ENCODE data around the gene CAMK1D. TPM values are rescaled to one million over a fixed set of nuclear protein-coding genes. Genes with fewer than 3 reads are reported as not detected.
"Not testable (repeated sequence)": the region's sequence is repeated elsewhere in the genome, so short reads cannot be mapped to it uniquely, and the experiment has no call there.

CAMK1D gene
- total and polyA plus RNA-seq, 9 donors: 1.8 to 11.7 (median 5.5) TPM

DNA sequence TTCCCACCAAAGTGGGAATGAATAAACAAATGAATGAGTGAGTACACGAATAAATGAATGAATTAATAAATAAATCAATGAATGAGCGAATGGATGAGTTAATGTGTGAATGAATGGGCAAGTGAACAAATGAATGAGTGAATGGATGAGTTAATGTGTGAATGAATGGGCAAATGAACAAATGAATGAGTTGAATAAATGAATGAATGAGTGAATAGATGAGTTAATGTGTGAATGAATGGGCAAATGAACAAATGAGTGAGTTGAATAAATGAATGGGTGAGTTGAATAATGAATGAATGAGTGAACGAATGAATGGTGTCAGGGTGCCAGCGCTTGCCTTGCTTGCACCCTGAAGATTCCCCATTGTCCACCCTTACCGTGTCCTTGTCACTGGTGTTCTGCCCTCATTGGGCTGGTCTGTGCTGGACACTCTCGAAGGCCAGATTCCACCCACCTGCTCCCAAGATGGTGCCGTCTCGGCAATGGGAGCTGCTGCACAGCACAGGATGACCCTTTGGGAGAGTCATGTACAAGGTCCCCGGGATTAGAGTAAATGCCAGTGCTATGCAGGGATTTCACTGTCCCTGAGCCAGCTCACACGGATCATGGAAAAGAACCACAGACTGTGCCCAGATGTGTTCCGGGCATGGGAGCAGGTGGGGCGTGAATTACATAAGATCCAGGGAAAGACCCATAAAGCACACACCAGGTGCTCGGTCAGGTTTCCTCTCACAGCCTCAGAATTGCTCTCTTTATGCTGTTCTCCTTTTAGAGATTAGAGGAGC, 83.2 kb downstream of the CAMK1D start:
- intact Hi-C loops (cut with DNase I): no loop called here
- 91 to 94% (median 93%) methylated on average over 13 of the region's 13 CpGs for WGBS, 3 donors
- Histone ChIP-seq H3K27me3 (no peaks in the 10 kb centered on the region), H3K9me3 (no peaks in the 10 kb centered on the region), H3K36me3 (no peaks in the 10 kb centered on the region), H3K4me1 (ENCODE audit: insufficient read depth) (no peaks in the 10 kb centered on the region), H3K4me3 (no peak overlapping the region), H3K27ac (no peak overlapping the region)
- no peak for DNase-seq
- TF ChIP-seq EP300 (IDR thresholded peaks at IDR 0.05): no peak
- TF ChIP-seq POLR2A (IDR thresholded peaks at IDR 0.05): no peak
- TF ChIP-seq, protein P1, sequence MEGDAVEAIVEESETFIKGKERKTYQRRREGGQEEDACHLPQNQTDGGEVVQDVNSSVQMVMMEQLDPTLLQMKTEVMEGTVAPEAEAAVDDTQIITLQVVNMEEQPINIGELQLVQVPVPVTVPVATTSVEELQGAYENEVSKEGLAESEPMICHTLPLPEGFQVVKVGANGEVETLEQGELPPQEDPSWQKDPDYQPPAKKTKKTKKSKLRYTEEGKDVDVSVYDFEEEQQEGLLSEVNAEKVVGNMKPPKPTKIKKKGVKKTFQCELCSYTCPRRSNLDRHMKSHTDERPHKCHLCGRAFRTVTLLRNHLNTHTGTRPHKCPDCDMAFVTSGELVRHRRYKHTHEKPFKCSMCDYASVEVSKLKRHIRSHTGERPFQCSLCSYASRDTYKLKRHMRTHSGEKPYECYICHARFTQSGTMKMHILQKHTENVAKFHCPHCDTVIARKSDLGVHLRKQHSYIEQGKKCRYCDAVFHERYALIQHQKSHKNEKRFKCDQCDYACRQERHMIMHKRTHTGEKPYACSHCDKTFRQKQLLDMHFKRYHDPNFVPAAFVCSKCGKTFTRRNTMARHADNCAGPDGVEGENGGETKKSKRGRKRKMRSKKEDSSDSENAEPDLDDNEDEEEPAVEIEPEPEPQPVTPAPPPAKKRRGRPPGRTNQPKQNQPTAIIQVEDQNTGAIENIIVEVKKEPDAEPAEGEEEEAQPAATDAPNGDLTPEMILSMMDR (IDR thresholded peaks at IDR 0.05): no peak

DNA sequence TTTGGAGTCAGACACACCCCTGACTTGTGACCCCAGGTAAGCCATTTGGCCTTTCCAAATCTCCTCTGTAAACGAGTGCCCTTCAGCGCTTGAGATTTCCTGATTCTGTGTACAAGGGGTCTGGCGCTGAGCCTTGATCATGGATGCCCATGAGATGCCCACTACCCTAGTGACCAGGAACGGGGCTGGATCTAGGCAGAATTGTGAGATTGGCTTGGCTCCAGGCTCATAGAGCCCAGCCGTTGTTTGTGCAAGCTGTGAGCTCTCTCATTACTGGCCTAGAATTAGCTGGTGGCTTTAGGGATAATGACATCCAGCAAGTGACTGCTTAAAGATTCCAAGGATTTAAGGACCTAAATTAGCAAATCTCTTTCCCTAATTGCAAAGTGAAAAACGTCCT, 84.9 kb downstream of the CAMK1D start:
- H3K9me3 ChIP-seq: no peaks in the 10 kb centered on the region
- 70 to 83% (median 73%) methylated on average over 6 of the region's 6 CpGs for WGBS, 3 donors

DNA sequence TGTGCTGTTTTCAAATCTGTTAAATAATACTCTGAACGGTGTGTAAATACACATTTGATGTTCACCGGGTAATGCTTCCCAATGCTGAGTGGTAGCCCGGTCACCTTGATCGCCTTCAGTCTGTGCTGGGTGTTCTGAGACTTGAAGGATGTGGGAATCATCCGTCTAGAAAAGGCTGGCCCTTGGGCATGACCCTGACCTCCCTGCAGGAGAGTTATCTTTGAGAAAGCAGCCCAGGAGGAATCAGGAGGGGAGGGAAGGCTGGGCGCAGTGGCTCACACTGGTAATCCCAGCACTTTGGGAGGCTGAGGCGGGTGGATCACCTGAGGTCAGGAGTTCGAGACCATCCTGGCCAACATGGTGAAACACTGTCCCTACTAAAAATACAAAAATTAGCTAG, 85.3 kb downstream of the CAMK1D start:
- H3K27ac ChIP-seq; H3K27me3 ChIP-seq; H3K4me3 ChIP-seq; H3K9me3 ChIP-seq; H3K4me1 ChIP-seq (ENCODE audit: insufficient read depth); H3K36me3 ChIP-seq; DNase-seq; intact Hi-C loops (cut with DNase I): not testable (repeated sequence)
- 89% methylated on average over 8 of the region's 8 CpGs for WGBS, 3 donors

More for the DNA sequence above, 84.9 kb downstream of the CAMK1D start:
- intact Hi-C loops (cut with DNase I): no loop called here
- Histone ChIP-seq H3K27ac (no peak overlapping the region), H3K27me3 (no peaks in the 10 kb centered on the region), H3K4me1 (ENCODE audit: insufficient read depth) (peaks cover 1% of the 10 kb centered on the region), H3K4me3 (no peak overlapping the region), H3K36me3 (no peaks in the 10 kb centered on the region)
- TF ChIP-seq EP300 (IDR thresholded peaks at IDR 0.05) (no peak), POLR2A (IDR thresholded peaks at IDR 0.05) (no peak)
- TF ChIP-seq, protein P1 (IDR thresholded peaks at IDR 0.05): no peak
- no peak for DNase-seq

GRCh38 chr10:12435348-12435747, 86.0 kb downstream of the CAMK1D start:
- no peak overlapping the region for H3K27ac ChIP-seq
- DNase-seq: no peak
- H3K4me3 ChIP-seq: no peak overlapping the region
- no peak for TF ChIP-seq EP300 (IDR thresholded peaks at IDR 0.05)
- no peak for TF ChIP-seq POLR2A (IDR thresholded peaks at IDR 0.05)
- TF ChIP-seq, protein P1 (IDR thresholded peaks at IDR 0.05): no peak
- H3K9me3 ChIP-seq: no peaks in the 10 kb centered on the region
- WGBS, 3 donors: 92 to 95% (median 94%) methylated on average over 6 of the region's 6 CpGs
- intact Hi-C loops (cut with DNase I): no loop called here
- peaks cover 1% of the 10 kb centered on the region for H3K4me1 ChIP-seq (ENCODE audit: insufficient read depth)
- H3K27me3 ChIP-seq: no peaks in the 10 kb centered on the region
- no peaks in the 10 kb centered on the region for H3K36me3 ChIP-seq

- DNase-seq: no peak
- H3K4me1 ChIP-seq (ENCODE audit: insufficient read depth): peaks cover 1% of the 10 kb centered on the region
- intact Hi-C loops (cut with DNase I): no loop called here
- H3K9me3 ChIP-seq: no peaks in the 10 kb centered on the region
- H3K4me3 ChIP-seq: no peak overlapping the region
- H3K36me3 ChIP-seq: no peaks in the 10 kb centered on the region
- H3K27me3 ChIP-seq: no peaks in the 10 kb centered on the region
- H3K27ac ChIP-seq: no peak overlapping the region
- 88 to 91% (median 88%) methylated on average over 16 of the region's 16 CpGs for WGBS, 3 donors
- no peak for TF ChIP-seq EP300 (IDR thresholded peaks at IDR 0.05)
- TF ChIP-seq, protein P1 (IDR thresholded peaks at IDR 0.05): no peak
- TF ChIP-seq POLR2A (IDR thresholded peaks at IDR 0.05): no peak
These were observed 89.8 kb downstream of the CAMK1D start for GRCh38 chr10:12438919-12439692.

DNA sequence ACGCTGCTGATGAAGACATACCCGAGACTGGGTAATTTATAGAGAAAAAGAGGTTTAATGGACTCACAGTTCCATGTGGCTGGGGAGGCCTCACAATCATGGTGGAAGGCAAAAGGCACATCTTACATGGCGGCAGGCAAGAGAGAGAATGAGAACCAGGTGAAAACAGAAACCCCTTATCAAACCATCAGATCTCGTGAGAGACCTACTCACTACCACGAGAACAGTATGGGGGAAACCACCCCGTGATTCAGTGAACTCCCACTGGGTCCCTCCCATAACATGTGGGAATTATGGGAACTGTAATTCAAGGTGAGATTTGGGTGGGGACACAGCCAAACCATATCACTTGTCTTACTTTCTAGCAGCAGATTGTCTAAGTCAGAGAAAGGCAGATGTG, 90.4 kb downstream of the CAMK1D start:
- intact Hi-C loops (cut with DNase I); H3K27me3 ChIP-seq: not testable (repeated sequence)

More for the DNA sequence above, 90.4 kb downstream of the CAMK1D start:
- H3K4me1 ChIP-seq (ENCODE audit: insufficient read depth); H3K27ac ChIP-seq; DNase-seq; H3K36me3 ChIP-seq; H3K4me3 ChIP-seq; H3K9me3 ChIP-seq: not testable (repeated sequence)
- 89 to 97% (median 95%) methylated on average over 6 of the region's 6 CpGs for WGBS, 3 donors
